ENCODE results near the gene PARVA.

Gene PARVA

GRCh38 chr11:12464303-12464702, 86.9 kb downstream of the PARVA start:
- DNase-seq, result no peak

GRCh38 chr11:12465332-12465731, 88.0 kb downstream of the PARVA start:
- no peak for DNase-seq

- no peak for DNase-seq
Measured at GRCh38 chr11:12467610-12468009, 90.2 kb downstream of the PARVA start.

- DNase-seq, result no peak
Measured at GRCh38 chr11:12469451-12469850, 92.1 kb downstream of the PARVA start.

GRCh38 chr11:12470236-12470635, 92.9 kb downstream of the PARVA start:
- DNase-seq, result no peak

- DNase-seq, result no peak
Measured at GRCh38 chr11:12472401-12473005, 95.1 kb downstream of the PARVA start.

- no peak for DNase-seq
Measured at GRCh38 chr11:12473381-12473780, 96.0 kb downstream of the PARVA start.

GRCh38 chr11:12474871-12475270, 97.5 kb downstream of the PARVA start:
- DNase-seq, result no peak

GRCh38 chr11:12478743-12479142, 101.4 kb downstream of the PARVA start:
- no peak for DNase-seq

- DNase-seq, result no peak
Measured at GRCh38 chr11:12480401-12480800, 103.0 kb downstream of the PARVA start.

- DNase-seq, result no peak
Measured at GRCh38 chr11:12482839-12483238, 105.5 kb downstream of the PARVA start.

GRCh38 chr11:12483604-12484003, 106.2 kb downstream of the PARVA start:
- no peak for DNase-seq

- no peak for DNase-seq
Measured at GRCh38 chr11:12485328-12485727, 108.0 kb downstream of the PARVA start.

- DNase-seq, result no peak
Measured at GRCh38 chr11:12489246-12489772, 111.9 kb downstream of the PARVA start.

GRCh38 chr11:12494699-12495098, 117.3 kb downstream of the PARVA start:
- DNase-seq, result no peak

- no peak for DNase-seq
Measured at GRCh38 chr11:12496181-12497025, 119.0 kb downstream of the PARVA start.

- DNase-seq, result no peak
Measured at GRCh38 chr11:12497431-12497830, 120.1 kb downstream of the PARVA start.

- no peak for DNase-seq
Measured at GRCh38 chr11:12499071-12499470, 121.7 kb downstream of the PARVA start.

GRCh38 chr11:12502046-12502445, 124.7 kb downstream of the PARVA start:
- no peak for DNase-seq

GRCh38 chr11:12503039-12503484, 125.7 kb downstream of the PARVA start:
- DNase-seq, result no peak

- DNase-seq, result no peak
Measured at GRCh38 chr11:12503886-12504285, 126.5 kb downstream of the PARVA start.

- DNase-seq, result no peak
Measured at GRCh38 chr11:12505183-12505582, 127.8 kb downstream of the PARVA start.

GRCh38 chr11:12506404-12506921, 129.1 kb downstream of the PARVA start:
- no peak for DNase-seq

- DNase-seq, result no peak
Measured at GRCh38 chr11:12507391-12507790, 130.0 kb downstream of the PARVA start.
